ENCODE data around the gene UBE2E2. TPM values are rescaled to one million over a fixed set of nuclear protein-coding genes. Genes with fewer than 3 reads are reported as not detected.

UBE2E2 gene
- total RNA-seq, 1 experiment from 2014 or later, result 38.6 TPM

DNA sequence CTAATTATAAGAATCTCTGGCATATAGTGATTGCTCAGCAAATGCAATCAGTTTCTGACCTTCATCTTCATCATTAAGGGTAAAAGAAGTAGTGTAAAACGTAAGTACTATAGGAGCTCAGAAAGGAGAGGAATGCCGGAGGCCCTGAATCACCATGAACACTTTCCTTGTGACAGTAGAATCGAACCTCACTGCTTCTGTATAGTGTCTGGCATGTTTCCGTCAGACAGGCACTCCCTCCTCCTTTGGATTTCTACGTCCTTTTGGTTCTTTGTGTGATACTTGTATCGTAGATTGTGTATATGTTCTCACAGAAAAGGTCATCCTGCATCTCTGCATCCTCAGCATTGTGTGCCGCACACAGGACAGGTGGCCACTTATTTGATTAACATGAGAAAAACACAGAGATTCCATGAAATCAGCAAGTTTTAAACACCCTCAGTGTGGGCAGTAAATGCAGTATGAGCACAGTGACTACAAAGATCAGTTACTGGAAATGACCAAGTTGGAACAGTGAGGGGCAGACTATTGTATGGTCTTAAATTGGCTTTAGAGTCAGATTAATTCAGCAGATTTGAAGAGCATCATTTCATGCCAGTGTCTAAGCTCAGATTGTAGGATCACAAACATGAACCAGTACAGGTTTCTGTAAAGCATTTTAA, 234.5 kb downstream of the UBE2E2 start:
- WGBS (ENCODE audit: extremely low coverage, insufficient read length, low lambda C conversion rate), result no CpG with 5 or more reads among the region's 7 CpGs
- Mint-ChIP-seq H3K27ac (no peak overlapping the region; a peak in 2 of 7 replicates), H3K4me3 (no peak overlapping the region), H3K9me3 (no peaks in the 10 kb centered on the region), H3K27me3 (ENCODE audit: low read depth) (no peaks in the 10 kb centered on the region), H3K4me1 (peaks cover 38 to 49% of the 10 kb centered on the region in 2 experiments), H3K36me3 (ENCODE audit: insufficient read depth in 1 of 3, low read depth in 3 of 3) (no peaks in the 10 kb centered on the region)
- no peak for DNase-seq
- Histone ChIP-seq H3K79me2 (ENCODE audit: insufficient read depth, low read length) (no peaks in the 10 kb centered on the region; the same call in 1 of the 2 replicates), H3K4me2 (ENCODE audit: insufficient read depth, insufficient read length, low read length) (no peak overlapping the region), H3K18ac (ENCODE audit: insufficient read length, low read depth, low read length) (no peak overlapping the region), H4K8ac (replicated peaks; ENCODE audit: insufficient read length, low read depth, low read length) (no peak overlapping the region), H4K5ac (ENCODE audit: insufficient read length, low read depth, low read length) (no peak overlapping the region), H3K9ac (ENCODE audit: extremely low read depth, insufficient read length, low read length) (no peak overlapping the region), H3T11ph (ENCODE audit: low read length) (no peak overlapping the region), H3K79me1 (ENCODE audit: insufficient read depth, low read depth, low read length, poor library complexity, severe bottlenecking) (no peaks in the 10 kb centered on the region), H2AK5ac (ENCODE audit: insufficient read length, low read length) (no peak overlapping the region), H3K14ac (ENCODE audit: insufficient read depth, low read length) (no peak overlapping the region), H4K91ac (ENCODE audit: insufficient read length, low read depth, low read length) (no peak overlapping the region), H2AFZ (ENCODE audit: low read length) (no peak overlapping the region), H3K23me2 (ENCODE audit: insufficient read length, low read depth, low read length, poor library complexity, severe bottlenecking) (no peaks in the 10 kb centered on the region), H3K4ac (ENCODE audit: low read depth, low read length) (no peak overlapping the region), H3K23ac (ENCODE audit: insufficient read length, low read depth, low read length) (no peak overlapping the region), H3K9me3 (ENCODE audit: control insufficient read depth, low read depth, low read length) (no peaks in the 10 kb centered on the region), H3K27ac (ENCODE audit: insufficient read length, low read depth, low read length) (no peak overlapping the region), H2BK20ac (ENCODE audit: low read depth, low read length, poor library complexity, severe bottlenecking) (no peak overlapping the region), H2BK120ac (ENCODE audit: low read depth, low read length, poor library complexity, severe bottlenecking) (no peak overlapping the region), H2BK12ac (ENCODE audit: insufficient read length, low read depth, low read length) (no peak overlapping the region), H2BK15ac (ENCODE audit: low read depth, low read length) (no peak overlapping the region), H4K20me1 (ENCODE audit: control insufficient read depth, insufficient read depth, insufficient read length) (no peaks in the 10 kb centered on the region), H2BK5ac (ENCODE audit: insufficient read length, low read length) (no peak overlapping the region), H3K4me1 (ENCODE audit: insufficient read depth, low read length) (peaks cover 8% of the 10 kb centered on the region; the same call in 1 of the 2 replicates), H3K27me3 (ENCODE audit: insufficient read depth, low read length) (no peaks in the 10 kb centered on the region), H3K56ac (ENCODE audit: insufficient read length, low read depth, low read length) (no peak overlapping the region)
- TF ChIP-seq, protein P1, sequence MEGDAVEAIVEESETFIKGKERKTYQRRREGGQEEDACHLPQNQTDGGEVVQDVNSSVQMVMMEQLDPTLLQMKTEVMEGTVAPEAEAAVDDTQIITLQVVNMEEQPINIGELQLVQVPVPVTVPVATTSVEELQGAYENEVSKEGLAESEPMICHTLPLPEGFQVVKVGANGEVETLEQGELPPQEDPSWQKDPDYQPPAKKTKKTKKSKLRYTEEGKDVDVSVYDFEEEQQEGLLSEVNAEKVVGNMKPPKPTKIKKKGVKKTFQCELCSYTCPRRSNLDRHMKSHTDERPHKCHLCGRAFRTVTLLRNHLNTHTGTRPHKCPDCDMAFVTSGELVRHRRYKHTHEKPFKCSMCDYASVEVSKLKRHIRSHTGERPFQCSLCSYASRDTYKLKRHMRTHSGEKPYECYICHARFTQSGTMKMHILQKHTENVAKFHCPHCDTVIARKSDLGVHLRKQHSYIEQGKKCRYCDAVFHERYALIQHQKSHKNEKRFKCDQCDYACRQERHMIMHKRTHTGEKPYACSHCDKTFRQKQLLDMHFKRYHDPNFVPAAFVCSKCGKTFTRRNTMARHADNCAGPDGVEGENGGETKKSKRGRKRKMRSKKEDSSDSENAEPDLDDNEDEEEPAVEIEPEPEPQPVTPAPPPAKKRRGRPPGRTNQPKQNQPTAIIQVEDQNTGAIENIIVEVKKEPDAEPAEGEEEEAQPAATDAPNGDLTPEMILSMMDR (conservative IDR thresholded peaks at IDR 0.05), result no peak

All from H9 (cell line).